ENCODE data around the gene ARAP3.
A peak's percentile ranks its signal among the peaks of the same experiment; 100 is the strongest.

The ARAP3 gene

GRCh38 chr5:141639357-141640050 is 42.5 kb downstream of the ARAP3 start:
- no peak for DNase-seq (ENCODE audit: low read depth, low spot score)

GRCh38 chr5:141638771-141639170 is 43.3 kb downstream of the ARAP3 start:
- no peak for DNase-seq (ENCODE audit: low read depth, low spot score)

DNA sequence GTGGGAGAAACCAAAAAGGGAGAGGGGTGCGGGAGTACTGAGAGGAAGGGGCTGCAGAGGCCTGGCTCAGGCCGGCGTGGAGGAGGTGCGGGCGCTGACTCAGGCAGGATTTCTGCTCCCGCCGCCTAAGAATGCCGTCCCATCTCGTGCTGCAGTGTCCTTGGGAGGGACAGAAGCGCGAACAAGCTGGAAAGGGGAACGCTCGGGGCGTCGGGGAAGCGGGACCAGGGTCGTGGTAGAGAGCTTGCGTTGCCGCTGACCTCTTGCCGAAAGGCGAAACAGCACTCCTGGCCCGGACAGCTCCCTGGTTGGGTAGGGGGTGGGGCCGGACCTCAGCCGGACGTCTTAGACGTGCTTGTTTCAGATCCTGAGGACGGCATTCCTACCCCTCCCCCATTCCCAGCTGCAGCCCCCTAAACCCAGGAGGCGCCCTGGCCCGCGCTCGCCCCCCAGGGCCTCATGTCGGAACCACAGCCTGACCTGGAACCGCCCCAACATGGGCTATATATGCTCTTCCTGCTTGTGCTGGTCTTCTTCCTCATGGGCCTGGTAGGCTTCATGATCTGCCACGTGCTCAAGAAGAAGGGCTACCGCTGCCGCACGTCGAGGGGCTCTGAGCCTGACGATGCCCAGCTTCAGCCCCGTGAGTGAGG is 44.1 kb downstream of the ARAP3 start:
- peak; percentile 92 for DNase-seq (ENCODE audit: low read depth, low spot score)

- DNase-seq (ENCODE audit: low read depth, low spot score), result peak; percentile 52
Measured at GRCh38 chr5:141637123-141637766, 44.8 kb downstream of the ARAP3 start.

- DNase-seq (ENCODE audit: low read depth, low spot score), result peak; percentile 97
Measured at GRCh38 chr5:141636413-141637122, 45.5 kb downstream of the ARAP3 start, which contains the start of the genes HDAC3 and RELL2. Gene HDAC3 (minus strand): TSS chr5:141636849. CDS start chr5:141636790, 59 bp downstream. Gene RELL2 (plus strand): TSS chr5:141636997. CDS start chr5:141638226, 1,229 bp downstream.

- DNase-seq (ENCODE audit: low read depth, low spot score), result no peak
Measured at GRCh38 chr5:141636106-141636412, 46.0 kb downstream of the ARAP3 start.

DNA sequence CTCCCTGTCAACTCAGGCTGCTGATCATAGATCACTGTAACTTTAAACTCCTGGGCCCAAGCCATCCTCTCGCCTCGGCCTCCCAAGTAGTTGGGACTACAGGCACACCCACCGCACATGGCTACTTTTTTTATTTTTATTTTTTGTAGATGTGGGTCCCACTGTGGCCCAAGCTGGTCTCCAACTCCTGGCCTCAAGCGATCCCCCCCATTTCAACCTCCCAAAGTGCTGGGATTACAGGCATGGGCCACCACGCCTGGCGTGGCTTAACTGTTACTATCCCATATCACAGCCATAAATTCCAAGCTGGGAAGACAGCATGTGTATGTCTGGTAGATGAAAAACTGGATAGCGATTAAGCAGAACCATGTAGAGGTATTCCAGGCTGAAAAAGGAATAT is 46.4 kb downstream of the ARAP3 start:
- DNase-seq (ENCODE audit: low read depth, low spot score), result no peak

GRCh38 chr5:141634720-141635119 is 47.3 kb downstream of the ARAP3 start:
- DNase-seq (ENCODE audit: low read depth, low spot score), result no peak

- DNase-seq (ENCODE audit: low read depth, low spot score), result no peak
Measured at GRCh38 chr5:141633871-141634561, 48.0 kb downstream of the ARAP3 start.

- DNase-seq (ENCODE audit: low read depth, low spot score), result no peak
Measured at GRCh38 chr5:141632650-141633049, 49.4 kb downstream of the ARAP3 start.

GRCh38 chr5:141630570-141631140 is 51.4 kb downstream of the ARAP3 start:
- DNase-seq (ENCODE audit: low read depth, low spot score), result no peak

DNA sequence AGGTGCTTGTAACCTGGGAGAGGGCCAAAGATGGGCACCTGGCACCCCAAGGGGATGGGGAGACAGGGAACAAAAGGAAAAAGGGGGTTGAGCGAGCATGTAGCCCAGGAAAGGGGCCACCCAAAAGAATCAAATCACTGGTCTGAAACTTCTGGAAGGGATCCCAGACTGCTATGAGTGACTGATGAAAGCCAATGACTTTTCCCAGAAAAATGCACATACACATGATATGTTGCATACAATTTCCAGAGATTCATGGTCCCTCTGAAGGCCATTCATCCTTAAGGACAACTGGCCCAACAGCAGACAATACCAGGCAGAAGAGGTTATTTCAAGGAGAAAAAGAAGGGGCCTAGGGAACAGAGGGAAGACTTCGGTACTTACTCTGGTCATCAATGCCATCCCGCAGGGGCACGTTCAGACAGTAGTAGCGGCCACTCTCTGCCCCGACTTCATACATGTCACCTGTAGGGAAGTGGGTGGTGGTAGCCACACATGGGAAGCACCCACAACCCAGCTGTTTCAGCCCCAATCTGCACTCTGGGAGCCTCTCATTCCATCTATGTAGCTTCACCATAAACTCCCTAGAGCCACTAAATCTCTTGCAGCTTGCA is 53.7 kb downstream of the ARAP3 start:
- no peak for DNase-seq (ENCODE audit: low read depth, low spot score)

DNA sequence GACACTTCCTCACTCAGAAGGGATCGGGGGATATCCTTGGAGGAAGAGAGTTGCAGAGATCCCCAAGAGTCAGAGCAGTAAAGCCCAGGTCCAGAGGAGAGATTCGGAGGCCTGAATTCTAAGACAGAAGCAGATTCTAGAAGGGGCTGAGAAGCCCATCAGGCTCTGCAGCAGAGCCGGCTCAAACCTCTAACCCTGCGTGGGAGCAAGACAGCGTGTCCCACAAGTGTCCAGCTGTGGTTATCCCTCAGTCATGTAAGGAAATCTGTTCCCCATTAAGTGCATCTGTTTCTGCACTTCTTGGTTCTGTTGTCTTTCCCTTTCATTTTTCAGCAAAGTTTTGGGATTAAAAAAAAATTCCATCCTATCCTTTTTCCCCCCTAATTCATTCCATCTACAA is 58.4 kb downstream of the ARAP3 start:
- DNase-seq (ENCODE audit: low read depth, low spot score), result no peak

GRCh38 chr5:141623186-141623585 is 58.8 kb downstream of the ARAP3 start:
- DNase-seq (ENCODE audit: low read depth, low spot score), result peak; percentile 91

DNA sequence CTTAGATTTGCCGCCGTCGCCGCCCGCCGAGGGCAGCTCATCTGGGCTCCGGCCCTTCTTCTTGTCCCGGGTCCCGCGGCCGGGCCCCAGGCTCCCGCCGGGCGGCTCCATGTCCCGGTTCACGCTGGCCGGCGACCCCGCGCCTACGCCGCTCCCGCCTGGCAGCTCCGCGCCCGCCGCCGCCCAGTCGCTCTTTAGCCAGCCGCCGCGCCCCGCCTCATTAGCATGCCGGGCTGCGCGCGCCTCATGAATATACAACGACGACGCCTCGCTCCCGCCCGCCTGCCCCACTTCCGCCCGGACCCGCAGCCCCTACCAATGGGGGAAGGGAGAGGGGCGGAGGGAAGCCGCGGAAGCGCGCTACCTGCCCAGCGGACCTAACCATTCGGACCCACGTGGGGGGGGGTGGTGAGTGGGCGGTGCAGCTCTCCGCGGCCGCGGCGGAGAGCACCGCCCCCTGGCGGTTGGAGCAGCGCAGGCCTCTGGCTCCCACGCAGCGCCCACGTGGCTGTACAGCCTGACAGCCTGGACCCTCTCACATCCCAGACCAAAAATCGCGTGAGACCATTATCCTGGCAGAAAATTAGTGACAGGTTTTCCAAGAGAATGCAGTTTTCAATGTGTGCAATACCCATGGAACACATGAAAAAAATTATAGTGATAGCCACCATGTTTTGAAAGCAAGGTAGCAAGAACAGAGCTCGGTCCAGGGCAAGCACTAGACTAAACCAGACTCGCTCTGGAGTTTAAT is 63.1 kb downstream of the ARAP3 start, which contains the start of gene DIAPH1:
Gene DIAPH1 (minus strand): TSS at position 197 of the 751 bp plus-strand sequence. CDS start 86 bp downstream, at position 111.
- DNase-seq (ENCODE audit: low read depth, low spot score), result peak; percentile 98

GRCh38 chr5:141618030-141618803 is 63.8 kb downstream of the ARAP3 start:
- peak; percentile 73 for DNase-seq (ENCODE audit: low read depth, low spot score)

GRCh38 chr5:141617682-141618029 is 64.4 kb downstream of the ARAP3 start:
- DNase-seq (ENCODE audit: low read depth, low spot score), result peak; percentile 38

GRCh38 chr5:141617128-141617527 is 64.9 kb downstream of the ARAP3 start:
- no peak for DNase-seq (ENCODE audit: low read depth, low spot score)
